Fibroblast of pulmonary artery (primary cell): ENCODE results near the gene FAH.

Experiments used
- DNase-seq: peaks from one replicate; pipeline ENCODE4 v3.0.0-alpha.2; 2010; ENCODE audit warnings: low read depth
- H3K4me3 ChIP-seq: replicated peaks from 2 replicates; pipeline ENCODE4 v1.5.1; 2011; ENCODE audit warnings: low read depth, mild to moderate bottlenecking, control low read depth, low read length, moderate library complexity
- TF ChIP-seq, protein P1 (sequence below): IDR thresholded peaks from 2 replicates; pipeline ENCODE4 v1.5.1; 2011; ENCODE audit warnings: mild to moderate bottlenecking, control low read depth, low read length, inconsistent platforms; ENCODE audit errors: missing control alignments

The FAH gene

DNA sequence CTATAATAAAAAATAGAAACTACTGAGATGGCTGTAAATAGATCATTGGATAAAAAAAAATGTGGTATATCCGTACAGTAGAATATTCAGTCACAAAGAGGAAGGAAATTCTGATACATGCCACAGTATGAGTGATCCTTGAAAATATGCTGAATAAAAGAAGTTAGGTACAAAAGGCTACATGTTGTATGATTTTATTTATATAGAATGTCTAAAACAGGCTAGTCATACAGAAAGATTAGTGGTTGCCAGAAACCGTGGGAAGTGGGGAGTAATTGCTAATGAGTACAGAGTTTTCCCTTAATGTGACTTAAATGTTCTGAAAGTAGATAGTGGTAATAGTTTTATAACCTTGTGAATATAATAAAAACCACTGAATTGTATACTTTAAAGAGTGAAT is 24.9 kb upstream of the FAH start:
- no peak for DNase-seq
- TF ChIP-seq, protein P1, sequence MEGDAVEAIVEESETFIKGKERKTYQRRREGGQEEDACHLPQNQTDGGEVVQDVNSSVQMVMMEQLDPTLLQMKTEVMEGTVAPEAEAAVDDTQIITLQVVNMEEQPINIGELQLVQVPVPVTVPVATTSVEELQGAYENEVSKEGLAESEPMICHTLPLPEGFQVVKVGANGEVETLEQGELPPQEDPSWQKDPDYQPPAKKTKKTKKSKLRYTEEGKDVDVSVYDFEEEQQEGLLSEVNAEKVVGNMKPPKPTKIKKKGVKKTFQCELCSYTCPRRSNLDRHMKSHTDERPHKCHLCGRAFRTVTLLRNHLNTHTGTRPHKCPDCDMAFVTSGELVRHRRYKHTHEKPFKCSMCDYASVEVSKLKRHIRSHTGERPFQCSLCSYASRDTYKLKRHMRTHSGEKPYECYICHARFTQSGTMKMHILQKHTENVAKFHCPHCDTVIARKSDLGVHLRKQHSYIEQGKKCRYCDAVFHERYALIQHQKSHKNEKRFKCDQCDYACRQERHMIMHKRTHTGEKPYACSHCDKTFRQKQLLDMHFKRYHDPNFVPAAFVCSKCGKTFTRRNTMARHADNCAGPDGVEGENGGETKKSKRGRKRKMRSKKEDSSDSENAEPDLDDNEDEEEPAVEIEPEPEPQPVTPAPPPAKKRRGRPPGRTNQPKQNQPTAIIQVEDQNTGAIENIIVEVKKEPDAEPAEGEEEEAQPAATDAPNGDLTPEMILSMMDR = no peak
- H3K4me3 ChIP-seq = no peak overlapping the region

GRCh38 chr15:80132382-80132781 is 20.4 kb upstream of the FAH start:
- DNase-seq = no peak
- H3K4me3 ChIP-seq = no peak overlapping the region
- TF ChIP-seq, protein P1 = no peak

DNA sequence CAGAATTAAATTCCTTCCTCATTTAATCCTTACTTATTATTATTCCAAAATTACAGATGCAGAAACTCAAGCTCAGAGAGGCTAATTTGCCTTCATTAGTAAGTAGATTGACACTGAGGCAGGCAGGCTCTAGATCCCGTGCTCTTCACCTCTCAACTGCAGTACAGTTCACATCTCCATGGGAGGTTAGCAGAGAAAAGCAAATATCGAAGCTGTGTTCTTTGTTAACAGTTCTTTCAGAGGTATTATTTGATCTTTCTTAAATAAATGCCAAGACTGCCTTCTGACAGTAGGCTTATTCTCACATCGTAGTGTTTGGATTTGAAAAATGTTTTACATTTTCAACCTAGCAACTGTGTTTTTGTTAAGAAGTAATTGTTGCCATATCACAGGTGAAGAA is 15.9 kb upstream of the FAH start:
- H3K4me3 ChIP-seq = no peak overlapping the region
- no peak for DNase-seq
- TF ChIP-seq, protein P1 = no peak

DNA sequence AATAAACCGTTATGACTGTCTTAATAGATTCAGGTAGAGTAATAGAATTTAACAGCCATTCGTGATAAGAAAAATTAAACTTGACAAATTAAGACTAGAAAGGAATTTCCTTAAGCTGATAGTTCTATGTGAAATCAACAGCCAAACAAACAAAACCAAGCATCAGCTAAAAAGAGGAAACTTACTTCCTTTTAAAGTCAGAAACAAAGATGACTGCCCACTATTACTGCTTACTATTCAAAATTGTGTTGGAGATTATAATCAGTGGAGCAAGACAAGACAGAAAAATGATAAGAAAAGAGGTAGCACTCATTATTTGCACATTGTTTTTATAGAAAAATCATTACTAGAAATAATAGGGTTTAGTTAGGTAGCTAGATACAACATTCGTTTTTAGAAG is 13.8 kb upstream of the FAH start:
- H3K4me3 ChIP-seq = no peak overlapping the region
- TF ChIP-seq, protein P1 = no peak
- no peak for DNase-seq

- DNase-seq = no peak
- H3K4me3 ChIP-seq = no peak overlapping the region
- TF ChIP-seq, protein P1 = no peak
These were observed 11.9 kb upstream of the FAH start for GRCh38 chr15:80140909-80141308.

GRCh38 chr15:80141916-80142598 is 10.7 kb upstream of the FAH start:
- H3K4me3 ChIP-seq = no peak overlapping the region
- TF ChIP-seq, protein P1 = no peak
- no peak for DNase-seq

- DNase-seq = no peak
These were observed 10.2 kb upstream of the FAH start for GRCh38 chr15:80142646-80143045.

More at GRCh38 chr15:80142646-80143045, 10.2 kb upstream of the FAH start:
- TF ChIP-seq, protein P1 = no peak
- H3K4me3 ChIP-seq = no peak overlapping the region
